ENCODE measurements around the gene ZIC1.

ZIC1 gene

DNA sequence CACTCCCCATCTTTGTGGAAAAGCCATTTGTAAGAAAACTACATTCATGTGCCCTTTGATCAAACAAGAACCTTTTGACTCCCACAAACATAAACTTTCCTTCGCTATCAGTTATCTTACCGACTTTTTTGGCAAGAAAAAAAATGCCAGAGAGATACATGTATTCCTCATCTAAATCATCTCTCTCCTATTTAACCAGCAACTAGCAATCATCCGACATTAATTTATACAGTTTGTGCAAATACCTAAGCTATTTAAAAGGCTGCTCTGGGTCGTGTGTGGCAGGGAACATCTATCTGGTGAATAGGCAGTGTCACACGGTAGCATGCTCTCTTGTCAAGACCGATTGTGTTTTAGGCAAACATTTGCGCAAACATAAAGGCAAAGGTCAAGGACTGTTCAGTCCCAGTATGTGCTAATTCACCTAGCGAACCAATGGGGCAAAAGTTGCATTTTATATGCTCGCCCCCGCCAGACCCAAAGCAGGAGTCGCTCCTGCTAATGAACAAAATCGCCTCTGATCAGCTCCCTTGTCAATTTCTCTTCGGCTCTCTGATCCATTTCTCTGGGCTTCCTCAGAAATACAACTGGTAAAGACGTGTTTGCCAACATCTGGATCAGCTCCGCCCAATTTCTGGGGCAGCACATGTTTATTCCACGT lies 40.5 kb upstream of the ZIC1 start:
- H3K4me3 ChIP-seq (ENCODE audit: severe bottlenecking), result no peak overlapping the region
- H3K4me1 ChIP-seq (ENCODE audit: insufficient read depth, poor library complexity, severe bottlenecking), result no peaks in the 10 kb centered on the region
- H3K9me3 ChIP-seq (ENCODE audit: severe bottlenecking), result no peaks in the 10 kb centered on the region
- DNase-seq (ENCODE audit: low spot score), result no peak
- H3K27ac ChIP-seq (ENCODE audit: poor library complexity, severe bottlenecking), result no peak overlapping the region
- peaks cover 94% of the 10 kb centered on the region for H3K27me3 ChIP-seq (ENCODE audit: insufficient read depth, poor library complexity, severe bottlenecking)
- no peak for ATAC-seq (ENCODE audit: low read depth)
- no peaks in the 10 kb centered on the region for H3K36me3 ChIP-seq (ENCODE audit: low read depth)
- TF ChIP-seq, protein P1, sequence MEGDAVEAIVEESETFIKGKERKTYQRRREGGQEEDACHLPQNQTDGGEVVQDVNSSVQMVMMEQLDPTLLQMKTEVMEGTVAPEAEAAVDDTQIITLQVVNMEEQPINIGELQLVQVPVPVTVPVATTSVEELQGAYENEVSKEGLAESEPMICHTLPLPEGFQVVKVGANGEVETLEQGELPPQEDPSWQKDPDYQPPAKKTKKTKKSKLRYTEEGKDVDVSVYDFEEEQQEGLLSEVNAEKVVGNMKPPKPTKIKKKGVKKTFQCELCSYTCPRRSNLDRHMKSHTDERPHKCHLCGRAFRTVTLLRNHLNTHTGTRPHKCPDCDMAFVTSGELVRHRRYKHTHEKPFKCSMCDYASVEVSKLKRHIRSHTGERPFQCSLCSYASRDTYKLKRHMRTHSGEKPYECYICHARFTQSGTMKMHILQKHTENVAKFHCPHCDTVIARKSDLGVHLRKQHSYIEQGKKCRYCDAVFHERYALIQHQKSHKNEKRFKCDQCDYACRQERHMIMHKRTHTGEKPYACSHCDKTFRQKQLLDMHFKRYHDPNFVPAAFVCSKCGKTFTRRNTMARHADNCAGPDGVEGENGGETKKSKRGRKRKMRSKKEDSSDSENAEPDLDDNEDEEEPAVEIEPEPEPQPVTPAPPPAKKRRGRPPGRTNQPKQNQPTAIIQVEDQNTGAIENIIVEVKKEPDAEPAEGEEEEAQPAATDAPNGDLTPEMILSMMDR (IDR thresholded peaks at IDR 0.05; ENCODE audit: poor library complexity, severe bottlenecking), result no peak

DNA sequence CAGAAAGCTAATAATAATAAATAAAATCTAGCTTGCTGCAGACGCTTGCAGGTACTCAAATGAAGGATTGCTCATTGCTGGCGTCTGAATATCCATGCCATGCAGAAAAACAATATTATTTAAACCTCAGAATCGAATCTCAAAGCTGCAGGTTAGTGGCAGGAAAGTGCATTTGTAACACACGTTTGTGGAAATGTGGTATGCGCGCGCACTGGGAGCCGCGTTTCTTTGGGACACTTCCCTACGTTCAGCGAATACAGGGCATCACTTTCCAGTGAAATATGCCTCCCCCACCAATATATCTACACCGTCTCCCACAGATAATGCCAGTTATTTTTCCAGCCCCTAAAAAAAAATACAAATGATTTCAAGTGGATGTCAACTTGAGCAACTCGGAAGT lies 39.9 kb upstream of the ZIC1 start:
- TF ChIP-seq, protein P1 (IDR thresholded peaks at IDR 0.05; ENCODE audit: poor library complexity, severe bottlenecking), result no peak
- ATAC-seq (ENCODE audit: low read depth) (no peak), DNase-seq (ENCODE audit: low spot score) (no peak)
- Histone ChIP-seq H3K4me3 (ENCODE audit: severe bottlenecking) (no peak overlapping the region), H3K27ac (ENCODE audit: poor library complexity, severe bottlenecking) (no peak overlapping the region), H3K9me3 (ENCODE audit: severe bottlenecking) (no peaks in the 10 kb centered on the region), H3K27me3 (ENCODE audit: insufficient read depth, poor library complexity, severe bottlenecking) (peaks cover 94% of the 10 kb centered on the region), H3K36me3 (ENCODE audit: low read depth) (no peaks in the 10 kb centered on the region), H3K4me1 (ENCODE audit: insufficient read depth, poor library complexity, severe bottlenecking) (no peaks in the 10 kb centered on the region)

DNA sequence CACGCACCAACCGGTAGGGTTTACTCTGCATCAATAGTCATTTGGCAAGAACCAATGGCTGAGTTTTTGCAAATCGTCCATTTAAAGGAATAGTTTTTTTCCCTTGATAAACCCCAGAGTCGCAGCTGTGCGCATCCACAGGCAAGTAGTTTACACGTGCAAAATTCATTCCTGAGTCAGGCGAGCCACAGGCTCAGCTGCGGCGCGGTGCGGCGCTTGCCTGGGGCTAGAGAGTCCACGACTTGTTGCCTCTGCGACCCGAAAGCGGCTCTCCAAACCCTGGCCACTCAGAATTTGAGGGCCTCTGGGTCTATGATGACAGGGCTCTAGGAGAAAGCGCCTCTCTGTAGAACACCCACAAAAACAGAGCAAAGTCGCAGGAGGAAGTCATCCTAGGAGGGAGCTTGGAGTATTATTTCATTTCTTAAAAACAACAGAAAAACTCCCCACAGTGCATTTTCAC lies 39.5 kb upstream of the ZIC1 start:
- TF ChIP-seq, protein P1 (IDR thresholded peaks at IDR 0.05; ENCODE audit: poor library complexity, severe bottlenecking), result no peak
- no peak for DNase-seq (ENCODE audit: low spot score)
- Histone ChIP-seq H3K36me3 (ENCODE audit: low read depth) (no peaks in the 10 kb centered on the region), H3K4me1 (ENCODE audit: insufficient read depth, poor library complexity, severe bottlenecking) (no peaks in the 10 kb centered on the region), H3K27me3 (ENCODE audit: insufficient read depth, poor library complexity, severe bottlenecking) (peaks cover 96% of the 10 kb centered on the region), H3K4me3 (ENCODE audit: severe bottlenecking) (no peak overlapping the region), H3K27ac (ENCODE audit: poor library complexity, severe bottlenecking) (no peak overlapping the region), H3K9me3 (ENCODE audit: severe bottlenecking) (no peaks in the 10 kb centered on the region)
- ATAC-seq (ENCODE audit: low read depth), result no peak

DNA sequence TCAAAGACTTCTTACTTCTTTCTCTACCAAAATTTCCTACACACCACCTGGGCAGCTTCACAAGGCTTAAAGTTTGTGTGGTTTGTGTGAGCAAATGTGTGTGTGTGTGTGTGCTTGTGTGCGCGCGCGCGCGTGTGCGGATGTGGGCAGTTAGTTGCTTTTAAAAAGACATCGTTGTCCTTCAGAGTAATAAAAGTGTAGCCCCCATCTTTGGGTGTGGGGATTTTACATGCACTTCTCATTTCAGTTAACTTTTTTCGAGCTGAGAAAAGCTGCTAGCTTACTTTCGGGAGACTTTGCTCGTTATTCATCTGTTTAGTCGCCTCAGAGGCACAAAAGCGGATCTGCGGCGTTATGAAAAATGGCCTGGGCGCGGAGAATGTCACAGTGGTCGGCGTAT lies 38.8 kb upstream of the ZIC1 start:
- Histone ChIP-seq H3K27ac (ENCODE audit: poor library complexity, severe bottlenecking) (no peak overlapping the region), H3K4me1 (ENCODE audit: insufficient read depth, poor library complexity, severe bottlenecking) (no peaks in the 10 kb centered on the region), H3K9me3 (ENCODE audit: severe bottlenecking) (no peaks in the 10 kb centered on the region), H3K36me3 (ENCODE audit: low read depth) (no peaks in the 10 kb centered on the region), H3K27me3 (ENCODE audit: insufficient read depth, poor library complexity, severe bottlenecking) (peaks cover 97% of the 10 kb centered on the region), H3K4me3 (ENCODE audit: severe bottlenecking) (no peak overlapping the region)
- ATAC-seq (ENCODE audit: low read depth) (no peak), DNase-seq (ENCODE audit: low spot score) (no peak)
- TF ChIP-seq, protein P1 (IDR thresholded peaks at IDR 0.05; ENCODE audit: poor library complexity, severe bottlenecking), result no peak

DNA sequence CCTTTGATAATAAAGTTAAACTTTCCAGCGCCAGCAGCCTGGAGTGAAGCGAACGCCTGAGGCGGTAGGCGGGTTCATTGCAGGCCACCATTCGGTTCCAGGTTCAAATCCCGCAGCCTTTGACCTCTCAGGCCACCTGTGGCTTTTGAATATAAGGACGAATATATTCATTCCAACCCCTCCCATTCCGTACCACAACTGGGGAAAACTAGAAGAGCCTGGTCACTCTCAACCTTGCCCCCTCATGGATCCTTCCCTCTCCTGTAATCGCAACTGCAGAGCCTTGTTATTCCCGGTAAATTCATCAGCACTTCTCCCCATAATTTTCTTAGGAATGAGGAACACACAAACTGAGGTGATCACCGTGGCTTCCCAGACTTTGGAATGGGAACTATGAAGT lies 38.0 kb upstream of the ZIC1 start:
- peaks cover 97% of the 10 kb centered on the region for H3K27me3 ChIP-seq (ENCODE audit: insufficient read depth, poor library complexity, severe bottlenecking)
- TF ChIP-seq, protein P1 (IDR thresholded peaks at IDR 0.05; ENCODE audit: poor library complexity, severe bottlenecking), result no peak
- no peak overlapping the region for H3K4me3 ChIP-seq (ENCODE audit: severe bottlenecking)
- ATAC-seq (ENCODE audit: low read depth), result no peak
- H3K27ac ChIP-seq (ENCODE audit: poor library complexity, severe bottlenecking), result no peak overlapping the region
- H3K36me3 ChIP-seq (ENCODE audit: low read depth), result no peaks in the 10 kb centered on the region
- no peaks in the 10 kb centered on the region for H3K4me1 ChIP-seq (ENCODE audit: insufficient read depth, poor library complexity, severe bottlenecking)
- no peak for DNase-seq (ENCODE audit: low spot score)
- H3K9me3 ChIP-seq (ENCODE audit: severe bottlenecking), result no peaks in the 10 kb centered on the region

Measured in RWPE2 (cell line).